GM11168 (cell line): ENCODE data around the gene FAT2.

ENCODE experiments used
- in situ Hi-C: fragments of 300-500 bp; cut with MboI; formaldehyde crosslinking; loops from one replicate; pipeline ENCODE4 v1.12.0; 2022; ENCODE audit warnings: low sequenced_read_pairs; ENCODE audit not compliant: unreplicated experiment

Gene FAT2

GRCh38 chr5:151557951-151558350, 33.2 kb downstream of the FAT2 start:
- in situ Hi-C loops = no loop called here

DNA sequence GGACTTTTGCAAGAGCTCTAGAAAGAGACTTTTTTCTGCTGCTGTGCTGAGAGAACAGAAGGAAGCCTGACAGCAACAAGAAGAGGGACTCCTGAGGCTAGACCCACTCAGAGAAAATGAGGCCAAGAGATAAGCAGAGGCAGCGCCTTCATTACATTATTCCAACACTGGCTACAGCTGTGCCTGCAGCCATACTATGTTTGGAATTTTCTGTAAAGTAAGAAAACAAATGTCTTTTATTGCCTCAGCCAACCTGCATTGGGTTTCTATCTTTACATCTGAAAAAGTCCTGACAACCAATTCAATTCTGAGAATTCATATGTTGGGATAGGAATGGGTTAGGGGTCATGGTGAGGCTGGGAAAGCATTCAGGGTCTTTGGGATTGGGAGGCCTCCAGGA, 33.7 kb downstream of the FAT2 start:
- in situ Hi-C loops = no loop called here

DNA sequence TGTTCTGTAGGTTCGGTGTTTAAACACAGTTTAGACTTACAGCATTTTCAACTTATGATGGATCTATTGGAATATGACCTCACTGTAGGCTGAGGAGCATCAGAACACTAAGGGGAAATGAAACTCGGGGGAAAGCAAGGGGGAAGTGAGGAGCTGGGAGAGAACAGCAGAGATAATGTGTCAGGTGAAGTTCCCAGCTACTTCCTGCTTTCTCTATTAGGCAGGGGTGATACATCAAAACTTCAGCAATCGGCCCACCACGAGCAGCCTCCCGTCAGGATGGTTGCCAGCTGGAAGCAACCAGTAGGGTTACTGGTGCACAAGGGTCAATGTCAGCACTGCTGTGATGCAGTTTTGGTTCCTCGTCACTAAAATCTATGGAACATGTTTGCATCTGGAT, 34.3 kb downstream of the FAT2 start:
- in situ Hi-C loops = no loop called here

GRCh38 chr5:151555760-151556576, 35.2 kb downstream of the FAT2 start:
- in situ Hi-C loops = no loop called here

GRCh38 chr5:151553695-151554094, 37.4 kb downstream of the FAT2 start:
- in situ Hi-C loops = no loop called here

- in situ Hi-C loops = no loop called here
Observed at GRCh38 chr5:151553130-151553670, 37.9 kb downstream of the FAT2 start.

GRCh38 chr5:151551985-151552384, 39.1 kb downstream of the FAT2 start:
- in situ Hi-C loops = no loop called here

DNA sequence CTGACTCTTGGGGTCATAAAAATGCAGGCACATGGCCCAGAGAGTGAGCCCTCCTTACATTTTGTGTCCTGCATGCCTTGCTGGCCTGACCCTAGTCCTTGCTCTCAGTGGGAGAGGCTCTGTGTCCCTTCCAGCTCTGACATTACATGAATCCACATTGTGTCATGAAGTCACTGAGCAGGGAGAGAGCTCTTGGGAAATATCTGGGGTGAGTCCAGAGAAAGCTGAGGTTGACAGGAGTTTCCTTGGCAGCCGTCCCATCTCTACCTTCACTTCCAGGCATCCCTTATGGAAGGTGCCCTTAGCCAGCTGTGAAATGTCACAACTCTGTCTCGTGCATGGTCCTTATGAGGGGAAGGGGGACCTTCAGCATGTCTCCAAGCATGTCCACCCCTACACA, 41.0 kb downstream of the FAT2 start:
- in situ Hi-C loops = no loop called here

DNA sequence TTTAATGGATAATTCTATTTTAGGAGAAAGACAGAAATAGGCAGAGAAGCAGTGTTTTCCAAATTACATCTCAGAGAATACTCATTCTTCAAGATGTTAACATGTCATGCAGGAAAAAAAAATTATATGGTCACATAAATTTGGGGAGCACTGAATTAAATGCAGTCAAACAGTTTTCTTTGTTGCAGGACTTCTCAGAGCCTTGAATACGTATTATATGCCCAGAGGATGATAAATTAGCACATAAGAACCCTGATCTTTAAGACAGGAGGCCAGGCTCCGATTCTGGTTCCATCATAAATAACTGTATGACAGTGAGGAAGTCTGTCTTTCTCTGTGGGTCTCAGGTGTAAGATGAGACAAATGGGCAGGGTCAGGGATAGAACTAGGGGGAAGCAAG, 41.4 kb downstream of the FAT2 start:
- in situ Hi-C loops = no loop called here

- in situ Hi-C loops = no loop called here
Observed at GRCh38 chr5:151547364-151547763, 43.8 kb downstream of the FAT2 start.

GRCh38 chr5:151541571-151541970, 49.6 kb downstream of the FAT2 start:
- in situ Hi-C loops = no loop called here
